Measurements from ENCODE around the gene APBB2.
A peak's percentile ranks its signal among the peaks of the same experiment; 100 is the strongest.
"Not testable (repeated sequence)": the region's sequence is repeated elsewhere in the genome, so short reads cannot be mapped to it uniquely, and the experiment has no call there.

Gene APBB2

GRCh38 chr4:40840985-40841571, 373.3 kb downstream of the APBB2 start:
- DNase-seq, result peak; percentile 79

GRCh38 chr4:40840255-40840984, 373.9 kb downstream of the APBB2 start:
- peak; percentile 72 for DNase-seq

GRCh38 chr4:40838742-40839141, 375.6 kb downstream of the APBB2 start:
- DNase-seq, result no peak

- DNase-seq, result no peak
These were observed 377.1 kb downstream of the APBB2 start for GRCh38 chr4:40837094-40837870.

- DNase-seq, result no peak
These were observed 381.1 kb downstream of the APBB2 start for GRCh38 chr4:40833212-40833611.

GRCh38 chr4:40832175-40832574, 382.2 kb downstream of the APBB2 start:
- DNase-seq, result no peak

DNA sequence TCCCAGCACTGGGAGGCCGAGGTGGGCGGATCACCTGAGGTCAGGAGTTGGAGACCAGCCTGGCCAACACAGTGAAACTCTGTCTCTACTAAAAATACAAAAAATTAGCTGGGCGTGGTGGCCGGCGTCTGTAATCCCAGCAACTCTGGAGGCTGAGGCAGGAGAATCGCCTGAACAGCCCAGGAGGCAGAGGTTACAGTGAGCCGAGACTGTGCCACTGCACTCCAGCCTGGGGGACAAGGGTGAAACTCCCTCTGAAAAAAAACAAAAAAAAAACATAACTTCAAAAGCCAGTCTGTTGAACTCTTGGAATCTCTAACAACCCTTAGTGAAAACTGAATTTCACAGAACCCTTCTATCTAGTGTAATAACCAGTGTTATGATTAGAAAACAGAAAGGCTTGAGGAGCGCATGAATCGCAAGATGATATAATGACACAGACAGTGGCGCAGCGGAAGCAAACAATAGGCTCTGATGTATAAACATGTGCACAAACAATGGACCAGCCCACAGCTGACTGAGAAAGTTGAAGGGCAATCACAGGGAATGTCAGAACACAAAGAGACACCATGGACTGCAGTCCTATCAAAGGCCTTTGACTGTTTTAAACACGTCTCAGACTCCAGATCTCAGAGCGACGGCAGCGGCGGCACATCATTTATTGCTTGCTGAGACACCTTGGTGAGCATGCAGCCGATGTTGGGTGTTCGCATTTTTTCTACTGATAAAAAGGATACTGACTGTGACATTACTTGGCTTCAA, 383.0 kb downstream of the APBB2 start:
- no peak for DNase-seq

DNA sequence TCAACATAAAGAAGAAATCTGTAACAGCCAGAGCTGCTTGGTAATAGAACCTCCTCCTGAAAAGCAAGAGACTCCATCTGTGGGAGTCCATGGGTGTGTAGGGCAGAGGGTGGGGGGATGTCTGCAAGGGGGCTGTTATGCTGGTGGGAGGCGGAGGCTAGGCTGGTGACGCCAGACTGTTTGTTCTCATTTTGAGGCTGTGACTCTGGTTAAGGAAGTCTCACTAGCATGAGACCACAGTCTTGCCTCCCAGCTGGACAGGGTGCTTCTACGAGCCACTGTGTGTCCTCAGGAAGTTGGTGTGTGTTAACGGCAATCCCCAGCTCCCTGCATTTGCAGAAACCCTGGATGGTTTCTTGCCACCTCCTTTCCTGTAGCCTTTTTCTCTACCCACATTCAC, 384.8 kb downstream of the APBB2 start:
- DNase-seq, result peak; percentile 38

DNA sequence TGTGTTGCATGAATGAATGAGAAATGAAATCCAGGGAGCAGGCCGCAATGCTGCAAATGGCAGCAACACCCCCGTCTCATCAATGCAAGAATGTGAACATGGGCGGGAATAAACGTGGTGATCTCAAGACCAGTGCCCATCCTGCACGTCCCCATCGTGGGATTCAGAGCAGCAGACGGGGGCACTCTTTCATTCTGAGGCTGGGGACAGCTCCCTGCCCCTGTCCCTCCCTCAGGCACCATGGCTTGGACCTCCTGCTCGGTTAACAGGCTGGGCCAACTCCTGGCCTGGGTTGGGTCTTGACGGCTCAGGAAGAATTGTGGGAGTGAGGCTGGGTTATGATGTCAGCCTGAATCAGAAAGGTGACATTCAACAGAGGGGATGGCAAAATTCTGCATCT, 385.7 kb downstream of the APBB2 start:
- no peak for DNase-seq

DNA sequence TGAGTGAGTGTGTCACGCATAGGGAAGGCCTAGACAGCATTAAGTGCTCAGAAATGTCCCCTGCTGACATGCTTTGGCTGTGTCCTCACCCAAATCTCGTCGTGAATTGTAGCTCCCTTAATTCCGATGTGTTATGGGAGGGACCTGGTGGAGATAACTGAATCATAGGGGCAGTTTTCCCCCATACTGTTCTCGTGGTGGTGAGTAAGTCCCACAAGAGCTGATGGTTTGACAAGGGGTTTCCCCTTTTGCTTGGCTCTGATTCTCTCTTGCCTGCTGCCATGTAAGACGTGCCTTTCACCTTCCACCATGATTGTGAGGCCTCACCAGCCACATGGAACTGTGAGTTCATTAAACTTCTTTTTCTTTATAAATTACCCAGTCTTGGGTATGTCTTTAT, 386.6 kb downstream of the APBB2 start:
- no peak for DNase-seq

- DNase-seq, result no peak
These were observed 387.5 kb downstream of the APBB2 start for GRCh38 chr4:40826821-40827220.

DNA sequence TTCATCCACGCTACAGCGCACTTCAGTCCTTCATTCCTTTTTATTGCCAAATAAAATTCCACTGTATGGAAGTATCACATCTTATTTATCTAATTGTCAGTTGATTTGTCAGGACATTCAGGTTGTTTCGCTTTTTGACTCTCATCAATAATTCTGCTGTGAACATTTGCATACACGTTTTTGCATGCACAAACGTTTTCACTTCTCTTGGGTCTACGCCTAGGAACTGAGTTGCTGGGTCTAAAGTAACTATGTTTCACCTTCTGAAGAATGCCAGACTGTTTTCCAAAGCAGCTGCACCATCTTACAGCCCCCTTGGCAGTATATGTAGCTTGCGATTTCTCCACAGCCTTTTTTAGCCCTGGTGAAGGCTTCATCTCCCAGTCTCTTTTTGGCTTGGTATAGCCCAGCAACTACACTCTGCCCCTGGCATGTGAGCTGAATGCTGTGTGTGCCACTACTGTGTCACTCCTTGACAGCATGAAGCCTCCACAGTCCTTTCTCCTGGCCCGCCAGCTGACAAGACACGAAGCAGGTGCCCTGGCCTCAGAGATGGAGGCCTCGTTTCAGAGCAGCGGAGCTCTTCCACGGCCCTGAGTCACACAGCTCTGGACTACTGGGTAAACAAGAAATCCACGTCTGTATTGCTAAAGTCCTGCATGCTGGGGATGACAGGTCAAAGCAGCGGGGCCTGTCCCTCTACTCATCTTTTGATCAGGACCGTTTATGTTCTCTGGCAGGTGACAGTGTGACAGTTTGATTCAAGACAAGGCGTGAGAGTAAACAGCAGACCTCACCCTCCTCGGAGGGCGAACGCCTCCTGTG, 389.1 kb downstream of the APBB2 start:
- DNase-seq, result no peak

DNA sequence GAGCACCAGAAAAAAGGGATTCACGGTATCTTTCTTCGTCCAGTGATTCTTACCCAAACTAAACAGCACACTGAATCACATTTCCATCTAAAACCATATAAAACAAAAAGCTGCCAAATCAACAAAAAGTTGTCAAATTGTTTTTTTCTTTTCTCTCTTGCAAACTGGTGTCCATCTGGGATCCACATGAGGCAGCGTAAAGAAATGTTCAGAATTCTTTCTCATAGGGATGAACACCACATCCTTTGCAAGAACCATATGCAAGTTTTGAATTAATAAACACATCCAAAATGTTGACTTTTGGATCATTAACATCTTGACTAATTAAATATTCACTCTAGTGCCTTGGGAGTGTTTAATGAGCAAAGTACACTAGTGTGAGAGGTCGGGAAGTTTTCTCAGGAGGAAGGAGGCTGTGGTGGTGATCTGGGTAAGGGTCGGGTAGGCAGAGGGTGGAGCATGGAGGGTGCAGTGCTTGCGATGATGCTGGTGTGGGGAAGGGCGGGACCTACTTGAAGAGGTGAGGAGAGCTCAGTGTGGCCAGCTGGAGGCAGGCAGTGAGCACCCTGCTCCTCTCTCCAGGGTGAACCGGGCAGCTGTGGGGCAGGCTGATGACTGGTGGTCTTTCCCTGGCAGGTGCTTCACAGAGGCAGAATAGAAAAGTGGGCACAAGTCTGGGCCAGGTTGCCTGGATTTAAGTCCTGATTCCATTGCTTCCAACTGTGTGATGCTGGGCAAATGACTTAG, 391.7 kb downstream of the APBB2 start:
- no peak for DNase-seq

DNA sequence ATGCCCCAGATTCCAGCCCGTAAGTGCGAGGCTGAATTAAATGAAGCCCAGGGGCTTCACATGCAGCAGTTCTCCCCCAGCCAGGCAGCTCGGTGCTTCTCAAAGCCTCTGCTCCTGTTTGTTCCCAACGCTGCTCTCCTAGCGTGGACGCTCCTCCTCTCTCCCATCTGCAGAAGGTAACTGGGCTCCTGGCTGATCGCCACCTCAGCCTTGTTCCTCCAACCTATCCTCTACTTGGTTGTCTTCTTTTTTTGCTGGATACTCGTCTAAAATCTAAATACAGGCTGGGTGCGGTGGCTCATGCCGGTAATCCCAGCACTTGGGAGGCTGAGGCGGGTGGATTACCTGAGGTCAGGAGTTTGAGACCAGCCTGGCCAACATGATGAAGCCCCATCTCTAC, 394.2 kb downstream of the APBB2 start:
- no peak for DNase-seq

- not testable (repeated sequence) for DNase-seq
These were observed 397.2 kb downstream of the APBB2 start for GRCh38 chr4:40817157-40817556.

- DNase-seq, result no peak
These were observed 401.5 kb downstream of the APBB2 start for GRCh38 chr4:40812856-40813255.

DNA sequence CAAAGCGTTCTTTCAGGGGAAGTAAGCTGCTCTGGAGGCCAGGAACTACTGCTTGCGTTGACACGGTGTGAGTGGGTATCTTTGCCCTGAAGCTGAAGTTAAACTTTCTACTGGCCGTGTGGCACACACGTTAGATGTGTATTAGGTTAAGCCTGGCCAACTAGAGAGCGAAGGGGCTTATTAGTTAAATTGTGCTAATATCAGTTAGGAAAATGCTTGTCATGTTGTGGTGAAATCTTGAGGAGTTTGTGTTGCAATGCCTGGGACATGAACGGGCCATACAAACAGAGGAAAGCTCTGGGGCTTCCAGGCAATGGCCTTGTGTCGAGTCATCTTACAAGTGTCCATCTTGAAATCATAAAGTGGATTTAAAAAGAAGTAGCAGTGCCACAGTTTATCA, 402.0 kb downstream of the APBB2 start:
- peak; percentile 43 for DNase-seq

GRCh38 chr4:40811956-40812355, 402.4 kb downstream of the APBB2 start:
- peak; percentile 88 for DNase-seq

GRCh38 chr4:40808926-40809457, 405.4 kb downstream of the APBB2 start:
- no peak for DNase-seq

GRCh38 chr4:40804598-40804997, 409.7 kb downstream of the APBB2 start:
- no peak for DNase-seq

DNA sequence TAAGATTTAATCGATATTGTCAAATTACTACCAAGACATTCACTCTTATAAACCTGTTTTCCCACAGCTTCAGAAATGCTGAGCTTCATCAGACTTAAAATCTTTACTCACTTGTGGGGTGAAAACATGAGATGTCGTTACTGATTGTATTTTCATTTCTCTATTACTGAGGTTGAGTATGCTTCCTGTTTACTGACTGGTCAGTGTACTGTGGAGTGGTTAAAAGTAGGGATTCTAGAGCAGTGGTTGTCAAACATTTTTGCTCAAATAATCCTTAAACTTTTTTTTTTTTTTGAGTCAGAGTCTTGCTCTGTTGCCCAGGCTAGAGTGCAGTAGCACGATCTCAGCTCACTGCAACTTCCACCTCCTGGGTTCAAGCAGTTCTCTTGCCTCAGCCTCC, 414.3 kb downstream of the APBB2 start:
- DNase-seq, result peak; percentile 55

Measured in MV-4-11 (cell line).